Stimulated activated CD4-positive, alpha-beta T cell treated with anti-CD3 and anti-CD28 coated beads, Interleukin-12 subunit alpha, Interleukin-12 subunit beta, amount 100 ng/mL, for 24 hours (primary cell): ENCODE data around the gene SLC25A13.
"Not testable (repeated sequence)": the region's sequence is repeated elsewhere in the genome, so short reads cannot be mapped to it uniquely, and the experiment has no call there.

Experiments
- DNase-seq, 2 experiments: peaks; one replicate each; pipeline ENCODE4 v3.0.0-alpha.2; 2020; ENCODE audit warnings: low read depth in 2 of 2

Gene SLC25A13

GRCh38 chr7:96161897-96162296, 160.0 kb downstream of the SLC25A13 start:
- DNase-seq: no peak

GRCh38 chr7:96157856-96158255, 164.0 kb downstream of the SLC25A13 start:
- DNase-seq: no peak

DNA sequence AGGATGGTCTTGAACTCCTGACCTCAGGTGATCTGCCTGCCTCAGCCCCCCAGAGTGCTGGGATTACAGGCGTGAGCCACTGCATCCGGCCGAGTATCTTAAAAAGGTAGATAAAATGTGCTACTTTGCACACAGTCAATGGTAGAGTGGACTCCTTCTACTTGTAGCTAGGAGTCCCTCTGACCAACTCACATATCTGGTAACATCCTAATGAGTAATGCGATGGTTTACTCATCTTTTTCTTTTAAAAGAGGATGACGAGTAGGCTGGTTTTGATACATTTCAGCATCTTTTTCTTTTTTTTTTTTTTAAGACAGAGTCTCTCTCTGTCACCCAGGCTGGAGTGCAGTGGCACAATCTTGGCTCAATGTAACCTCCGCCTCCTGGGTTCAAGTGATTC, 167.4 kb downstream of the SLC25A13 start:
- DNase-seq: not testable (repeated sequence)

DNA sequence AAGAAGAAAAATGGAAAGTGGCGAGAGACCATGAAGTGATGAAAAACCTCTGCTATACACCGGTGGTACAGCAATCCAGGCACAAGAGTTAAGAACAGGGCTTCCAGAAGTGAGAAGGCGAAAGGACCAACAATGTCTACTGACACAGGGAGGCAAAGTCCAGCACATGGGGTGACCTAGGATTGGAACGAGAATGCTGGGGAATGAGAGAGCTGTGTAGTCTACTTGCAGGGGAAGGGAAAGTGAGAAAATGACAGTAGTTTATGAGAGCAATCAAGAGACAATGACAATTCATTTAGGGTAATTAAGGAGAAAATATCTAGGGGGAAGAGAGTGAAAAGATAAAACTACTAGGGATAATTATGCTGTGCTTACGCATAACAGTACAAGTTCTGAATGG, 169.2 kb downstream of the SLC25A13 start:
- no peak for DNase-seq

DNA sequence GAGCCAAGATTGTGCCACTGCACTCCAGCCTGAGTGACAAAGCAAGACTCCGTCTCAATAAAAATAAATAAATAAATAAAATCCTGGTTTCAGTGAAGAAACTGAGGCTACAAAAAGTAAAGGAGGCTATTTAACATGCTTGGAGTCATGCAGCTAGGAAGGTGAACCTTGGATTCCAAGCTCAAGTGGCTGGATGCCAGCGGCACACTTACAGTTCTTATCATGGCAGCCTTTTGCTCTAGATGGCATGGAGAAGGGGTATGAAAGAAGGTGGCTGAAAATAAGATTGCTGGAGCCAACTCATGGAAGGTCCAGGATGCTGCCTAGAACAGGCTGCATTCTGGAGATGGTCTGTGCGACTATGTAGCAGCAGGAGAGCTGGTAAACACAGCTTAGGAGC, 170.0 kb downstream of the SLC25A13 start:
- no peak for DNase-seq

DNA sequence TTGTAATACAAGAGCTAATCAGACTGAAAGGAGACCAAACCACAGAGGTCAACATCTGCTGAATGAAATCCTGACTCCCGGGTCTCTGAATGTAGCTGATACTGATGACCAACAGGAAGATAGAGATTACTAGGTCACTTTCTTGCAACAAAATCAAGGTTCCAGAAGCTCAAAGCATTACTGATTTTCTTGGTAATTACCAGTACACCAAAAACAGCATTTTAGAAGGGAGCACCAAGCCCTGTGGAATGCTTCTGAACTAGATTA, 177.7 kb downstream of the SLC25A13 start:
- DNase-seq: no peak

- DNase-seq: no peak
These were observed 178.2 kb downstream of the SLC25A13 start for GRCh38 chr7:96143495-96144259.

- DNase-seq: no peak
These were observed 185.2 kb downstream of the SLC25A13 start for GRCh38 chr7:96136600-96137239.

- DNase-seq: no peak
These were observed 186.7 kb downstream of the SLC25A13 start for GRCh38 chr7:96135241-96135640.

DNA sequence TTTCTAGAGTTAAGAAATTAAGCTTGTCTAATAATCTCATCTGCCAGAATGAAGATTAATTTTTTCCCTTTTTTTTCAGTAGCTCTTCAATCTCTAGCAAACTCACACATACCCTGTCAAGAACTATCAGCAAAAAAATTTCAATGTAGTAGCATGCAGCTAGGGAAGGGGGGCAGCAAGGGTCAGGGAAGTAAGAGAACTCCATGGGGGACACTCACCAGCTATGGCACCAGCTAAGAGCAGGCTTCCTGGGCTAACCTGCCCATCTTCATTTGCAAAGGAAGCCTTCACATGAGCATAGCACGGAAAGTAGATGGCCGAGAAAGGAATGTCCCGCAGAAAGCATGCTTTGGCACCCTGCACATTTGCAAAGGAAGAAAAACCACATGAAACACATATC, 190.4 kb downstream of the SLC25A13 start:
- DNase-seq: no peak

DNA sequence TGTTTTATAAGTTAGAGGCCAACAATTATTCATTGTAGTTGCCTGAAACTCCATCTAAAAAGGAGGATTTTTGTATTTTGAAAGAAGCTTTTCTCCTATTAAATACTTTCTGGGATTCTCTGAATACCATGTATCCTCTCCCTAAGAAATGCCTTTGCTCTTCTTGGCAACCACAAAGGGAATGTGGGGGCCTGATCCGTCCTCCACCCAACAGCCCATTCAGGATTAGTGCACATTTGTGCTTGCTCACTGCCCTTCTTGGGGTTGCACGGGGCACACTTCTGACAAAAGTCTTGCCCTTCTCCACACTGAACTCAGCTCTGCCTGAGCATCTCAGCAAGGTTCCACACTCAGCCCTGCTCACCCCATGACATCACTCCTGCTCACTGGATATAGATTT, 194.2 kb downstream of the SLC25A13 start:
- DNase-seq: no peak

DNA sequence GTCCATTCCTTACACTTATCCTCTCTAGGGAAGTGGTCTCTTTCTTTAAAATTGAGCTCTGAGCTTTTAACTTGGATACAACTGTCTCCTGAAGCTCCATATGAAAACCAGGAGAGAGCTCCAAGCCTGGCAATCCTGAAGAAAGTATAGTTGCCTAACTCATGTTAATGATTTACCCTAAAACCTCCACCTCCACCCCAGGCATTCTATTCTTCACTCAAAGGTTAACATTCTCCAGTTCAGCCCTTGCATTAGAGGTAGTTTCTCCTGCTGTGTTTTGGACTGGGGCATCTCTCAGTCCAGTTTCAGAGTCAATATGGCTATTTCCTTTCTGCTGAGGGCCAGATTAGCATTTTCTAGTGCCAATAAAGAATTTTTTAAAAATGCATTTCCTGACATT, 195.5 kb downstream of the SLC25A13 start:
- no peak for DNase-seq

DNA sequence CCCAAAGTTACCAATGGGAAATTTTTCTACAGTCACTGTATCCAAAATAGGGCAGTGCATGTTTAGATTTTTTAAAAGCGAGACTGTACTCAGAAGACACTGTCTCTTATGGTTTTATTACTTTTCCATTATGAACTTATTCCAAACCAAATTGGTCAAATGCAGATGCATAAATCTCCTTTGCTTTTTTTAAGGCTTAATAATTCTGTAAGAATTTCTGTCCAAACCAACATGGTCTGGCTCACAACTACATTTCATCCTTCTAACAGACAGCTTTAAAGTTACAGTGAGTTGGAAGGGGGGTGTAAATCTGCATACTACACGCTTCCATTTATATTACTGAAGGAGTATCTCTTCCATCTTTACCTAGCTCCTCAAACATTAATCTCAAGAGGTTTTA, 199.2 kb downstream of the SLC25A13 start:
- no peak for DNase-seq

DNA sequence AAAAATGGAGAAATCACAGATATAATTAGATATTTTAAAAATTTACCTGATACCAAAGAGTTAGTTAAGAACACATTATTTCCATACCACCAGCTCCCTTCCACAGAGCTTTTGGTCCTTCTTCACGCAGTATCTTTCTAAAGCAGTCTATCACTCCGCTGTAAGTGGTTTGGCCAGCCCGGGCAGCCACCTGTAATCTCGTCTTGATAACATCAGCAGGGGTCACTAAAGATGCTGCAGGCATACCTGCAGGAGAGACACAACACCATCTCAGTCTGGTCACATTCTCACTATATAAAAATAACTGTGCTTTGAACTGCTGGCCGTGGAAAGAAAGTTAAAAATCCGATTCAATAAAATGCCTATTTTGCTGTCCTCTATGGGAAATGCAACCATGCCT, 200.1 kb downstream of the SLC25A13 start:
- DNase-seq: no peak

DNA sequence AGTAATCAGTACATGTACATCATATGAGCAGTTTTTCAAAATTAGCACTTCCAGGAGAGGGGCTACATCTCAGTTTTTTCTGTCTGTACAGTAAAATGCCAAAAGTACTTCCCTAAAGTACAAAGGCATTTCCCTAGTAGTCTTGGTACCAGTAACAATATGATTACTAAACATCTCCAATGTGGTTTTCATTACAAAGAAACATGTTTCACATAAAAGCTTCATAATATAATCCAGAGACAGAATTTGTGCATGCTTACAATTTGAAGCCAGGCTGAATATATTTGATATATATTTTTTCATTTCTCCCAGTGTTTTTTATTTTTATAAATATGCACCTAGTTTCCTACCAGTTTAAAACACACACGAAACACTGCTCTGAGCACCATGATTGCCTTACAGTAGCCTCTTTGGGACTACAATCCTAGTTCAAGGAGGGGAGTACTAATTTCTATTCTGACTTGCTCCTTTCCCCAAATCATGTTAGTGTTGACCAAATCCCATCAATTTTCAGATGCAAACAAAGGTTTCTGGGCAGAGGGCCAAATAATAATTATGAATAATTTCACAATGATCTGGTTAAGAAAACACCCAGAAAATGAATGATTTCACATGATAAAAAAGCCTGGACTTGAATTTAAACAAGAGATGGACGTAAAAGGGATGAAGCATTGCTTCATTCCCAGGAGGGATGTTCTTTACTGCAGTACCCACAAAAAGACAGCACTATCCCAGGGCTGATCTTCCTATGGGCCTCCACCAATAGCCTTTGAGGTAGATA, 201.3 kb downstream of the SLC25A13 start:
- DNase-seq: no peak

- no peak for DNase-seq
These were observed 203.4 kb downstream of the SLC25A13 start for GRCh38 chr7:96118449-96119001.

DNA sequence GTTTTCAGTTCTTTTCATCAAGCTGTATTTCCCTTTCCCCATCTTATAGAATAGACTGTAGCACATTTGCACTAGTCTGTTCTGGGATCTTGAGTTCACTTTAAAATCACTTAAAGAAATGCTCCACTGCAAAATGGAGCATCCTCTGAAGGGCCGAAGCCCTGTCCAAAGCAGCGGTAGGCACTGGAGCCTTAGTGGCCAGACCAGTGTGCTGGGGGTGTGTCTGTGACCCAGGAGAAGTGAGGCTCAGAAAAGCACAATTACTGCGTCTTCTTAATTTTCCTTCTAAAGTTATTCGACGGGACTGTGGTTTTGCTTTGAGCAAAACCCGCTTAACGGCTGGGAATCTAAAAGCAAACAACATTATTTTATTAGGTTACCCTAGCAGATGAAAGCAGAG, 205.7 kb downstream of the SLC25A13 start:
- DNase-seq: no peak

GRCh38 chr7:96114190-96114589, 207.7 kb downstream of the SLC25A13 start:
- DNase-seq: no peak

GRCh38 chr7:96111405-96111804, 210.5 kb downstream of the SLC25A13 start:
- no peak for DNase-seq

GRCh38 chr7:96104984-96105383, 216.9 kb downstream of the SLC25A13 start:
- no peak for DNase-seq

DNA sequence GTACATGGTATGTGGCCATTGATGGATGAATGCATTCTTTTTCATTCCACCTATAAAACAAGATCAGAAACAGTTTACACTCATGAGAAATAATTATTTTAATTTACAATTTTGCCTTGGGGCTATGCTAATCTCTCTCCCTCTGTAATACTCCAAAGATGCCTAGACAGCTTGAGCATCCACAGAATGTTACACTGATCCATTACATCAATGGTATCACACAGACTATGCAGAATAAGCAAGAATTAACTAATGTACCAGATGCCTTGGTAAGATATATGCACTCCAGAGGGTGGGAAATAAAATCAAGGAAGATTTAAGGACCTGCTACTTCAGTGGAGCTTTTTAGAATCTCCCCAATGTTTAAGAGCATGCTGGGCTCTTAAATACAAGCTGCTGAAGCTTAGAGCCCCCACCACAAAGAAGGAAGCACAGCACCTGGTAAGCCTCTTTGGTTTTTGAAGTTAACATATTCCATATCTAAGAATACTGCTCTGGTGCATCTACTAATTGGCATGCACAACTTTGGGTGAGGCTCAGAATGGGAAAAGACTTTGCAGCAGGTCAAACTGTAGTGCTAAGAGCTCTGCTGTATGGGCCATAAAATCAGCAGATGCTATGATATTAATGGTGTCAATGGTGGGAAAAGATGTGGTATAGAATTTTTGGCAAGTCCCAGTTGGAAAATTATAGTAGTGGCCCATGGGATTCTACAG, 219.6 kb downstream of the SLC25A13 start:
- no peak for DNase-seq

DNA sequence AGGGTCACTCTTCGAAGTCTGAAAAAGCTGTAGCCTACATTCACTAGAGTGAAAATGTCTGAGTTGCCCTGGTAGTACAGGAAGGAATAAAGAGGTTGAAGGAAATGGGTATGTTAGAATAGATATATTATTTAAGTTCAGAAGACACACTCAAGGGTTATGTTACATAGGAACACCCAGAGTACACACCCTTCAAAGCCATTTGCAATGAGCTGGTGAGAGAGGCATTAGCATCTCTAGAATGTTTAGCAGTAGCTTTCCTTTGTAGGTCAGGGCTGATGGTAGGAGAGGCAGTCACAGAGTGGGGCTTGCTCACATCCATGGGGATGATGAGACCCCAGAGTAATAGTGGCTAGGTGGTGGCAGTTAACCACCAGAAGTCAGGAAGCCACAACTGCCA, 221.2 kb downstream of the SLC25A13 start:
- DNase-seq: no peak
